NCI-H526 (cell line): ENCODE measurements around the gene DCAF16.
A peak's percentile ranks its signal among the peaks of the same experiment; 100 is the strongest.
"Not testable (repeated sequence)": the region's sequence is repeated elsewhere in the genome, so short reads cannot be mapped to it uniquely, and the experiment has no call there.

Source experiments
- DNase-seq, 2 experiments: peaks; one replicate each; lab custom pipeline; 2025; lab: John Stamatoyannopoulos, UW

DCAF16 gene

DNA sequence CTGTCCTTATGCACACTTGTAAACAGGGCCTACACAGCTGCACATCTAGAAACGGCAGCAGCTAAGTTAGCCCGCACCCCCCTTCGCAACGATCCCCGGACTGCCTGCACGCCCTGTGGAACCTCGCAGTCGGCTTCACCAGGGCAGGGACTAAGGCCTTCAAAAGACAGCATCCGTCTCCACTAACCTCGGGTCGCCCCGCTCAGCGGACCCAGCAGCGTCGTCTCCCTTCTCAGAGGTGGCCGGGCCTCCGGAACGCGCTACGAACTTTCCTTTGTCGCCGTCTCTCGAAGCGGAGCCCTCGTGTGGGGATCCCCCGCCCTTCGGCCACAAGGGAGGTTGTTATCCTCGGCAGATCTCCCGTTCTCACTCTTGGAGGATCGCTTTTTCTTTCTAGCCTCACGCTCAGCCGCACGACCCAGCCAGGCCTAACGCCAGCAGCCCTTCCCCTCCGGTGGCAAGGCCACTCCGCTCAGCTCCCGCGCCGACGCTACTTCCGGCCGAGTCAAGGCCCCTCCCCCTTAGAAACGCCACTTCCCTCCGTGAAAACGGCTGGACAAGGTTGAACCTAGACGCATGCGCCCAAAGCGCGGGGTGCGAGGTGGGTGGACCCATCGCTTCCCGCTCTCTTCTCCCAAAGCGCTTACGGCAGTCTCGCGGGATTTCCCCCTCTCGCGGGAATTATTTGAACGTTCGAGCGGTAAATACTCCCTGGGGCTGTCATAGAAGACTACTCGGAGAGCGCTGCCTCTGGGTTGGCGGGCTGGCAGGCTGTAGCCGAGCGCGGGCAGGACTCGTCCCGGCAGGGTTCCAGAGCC lies at the start of gene DCAF16, which contains the start of gene NCAPG:
Gene DCAF16 (minus strand): TSS at position 498 of the 818 bp plus-strand sequence. CDS start 6,616 bp downstream, outside the sequence.
Gene NCAPG (plus strand): TSS at position 720 of the 818 bp plus-strand sequence. CDS start 99 bp downstream, outside the sequence.
- DNase-seq: peak; percentile 98 to 99

DNA sequence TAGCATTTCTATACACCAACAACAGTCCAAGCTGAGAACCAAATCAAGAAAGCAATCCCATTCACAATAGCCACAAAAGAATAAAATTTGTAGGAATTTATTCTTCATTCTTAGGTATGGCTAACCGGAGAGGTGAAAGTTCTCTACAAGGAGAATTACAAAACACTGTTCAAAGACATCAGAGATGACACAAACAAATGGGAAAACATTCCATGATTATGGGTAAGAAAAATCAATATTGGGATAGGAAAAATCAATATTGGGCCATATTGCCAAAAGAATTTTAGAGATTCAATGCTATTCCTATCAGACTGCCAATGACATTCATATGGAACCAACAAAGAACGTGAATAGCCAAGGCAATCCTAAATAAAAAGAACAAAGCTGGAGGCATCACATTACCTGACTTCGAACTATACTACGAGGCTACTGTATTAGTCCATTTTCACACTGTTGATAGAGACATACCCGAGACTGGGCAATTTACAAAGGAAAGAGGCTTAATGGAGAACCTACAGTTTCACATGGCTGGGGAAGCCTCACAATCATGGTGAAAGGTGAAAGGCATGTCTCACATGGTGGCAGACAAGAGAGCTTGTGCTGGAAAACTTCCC lies 49.3 kb upstream of the DCAF16 start:
- no peak for DNase-seq

DNA sequence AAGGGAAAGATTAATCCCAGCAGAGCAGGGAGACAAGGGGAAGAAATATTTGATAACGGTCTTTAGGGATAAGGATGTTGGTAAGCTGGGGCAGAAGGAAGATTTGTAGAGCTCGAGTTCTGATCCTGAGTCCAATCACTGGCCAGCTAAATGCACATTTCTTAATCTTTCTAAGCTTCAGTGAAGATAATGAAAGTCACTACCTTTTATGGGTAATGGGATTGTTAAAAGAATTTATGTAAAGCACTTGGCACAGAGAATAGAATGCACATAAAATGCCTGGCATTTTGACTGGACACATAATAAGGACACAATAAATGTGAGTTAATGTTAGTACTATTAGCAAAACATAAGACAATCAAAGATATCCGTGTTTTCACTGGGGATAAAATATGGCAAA lies 43.5 kb upstream of the DCAF16 start:
- no peak for DNase-seq

DNA sequence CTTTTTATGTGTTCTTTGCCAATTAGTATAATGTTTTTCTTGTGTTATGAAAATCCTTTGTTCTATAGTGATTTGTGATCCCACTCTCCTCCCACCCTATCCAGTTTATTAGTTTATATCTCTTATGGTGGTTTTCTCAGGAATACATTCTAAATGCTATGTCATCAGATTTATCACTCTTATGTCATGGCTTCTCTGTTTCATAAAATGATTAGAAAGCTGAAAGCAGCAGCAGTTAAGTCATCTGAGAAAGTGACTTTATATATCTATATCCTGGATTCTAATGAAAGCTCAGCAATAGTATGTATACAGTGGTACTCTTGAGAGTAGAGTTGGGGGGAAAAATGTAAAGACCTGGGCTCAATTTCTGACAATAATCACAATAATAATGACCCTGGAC lies 41.4 kb upstream of the DCAF16 start:
- no peak for DNase-seq

DNA sequence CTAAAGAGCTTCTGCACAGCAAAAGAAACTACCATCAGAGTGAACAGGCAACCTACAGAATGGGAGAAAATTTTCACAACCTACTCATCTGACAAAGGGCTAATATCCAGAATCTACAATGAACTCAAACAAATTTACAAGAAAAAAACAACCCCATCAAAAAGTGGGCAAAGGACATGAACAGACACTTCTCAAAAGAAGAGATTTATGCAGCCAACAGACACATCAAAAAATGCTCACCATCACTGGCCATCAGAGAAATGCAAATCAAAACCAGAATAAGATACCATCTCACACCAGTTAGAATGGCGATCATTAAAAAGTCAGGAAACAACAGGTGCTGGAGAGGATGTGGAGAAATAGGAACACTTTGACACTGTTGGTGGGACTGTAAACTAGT lies 39.7 kb upstream of the DCAF16 start:
- not testable (repeated sequence) for DNase-seq

DNA sequence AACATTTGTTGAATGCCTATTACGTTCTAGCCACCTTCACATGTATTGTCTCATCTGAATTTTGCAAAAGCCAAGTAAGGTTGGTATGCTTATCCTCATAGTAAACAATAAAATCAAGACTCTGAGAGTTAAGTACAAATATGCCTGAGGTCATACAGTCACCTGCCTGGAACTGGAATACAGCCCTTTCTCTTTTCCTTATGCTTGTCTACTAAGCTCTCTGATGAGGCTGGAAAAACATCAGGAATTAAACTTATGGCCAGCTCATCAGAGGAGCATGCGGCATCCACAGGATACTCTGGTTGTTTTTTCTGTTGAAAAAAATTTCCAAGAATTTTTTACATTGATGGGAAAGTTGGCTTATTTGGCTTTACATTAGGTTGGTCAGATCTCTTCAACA lies 35.7 kb upstream of the DCAF16 start:
- no peak for DNase-seq

DNA sequence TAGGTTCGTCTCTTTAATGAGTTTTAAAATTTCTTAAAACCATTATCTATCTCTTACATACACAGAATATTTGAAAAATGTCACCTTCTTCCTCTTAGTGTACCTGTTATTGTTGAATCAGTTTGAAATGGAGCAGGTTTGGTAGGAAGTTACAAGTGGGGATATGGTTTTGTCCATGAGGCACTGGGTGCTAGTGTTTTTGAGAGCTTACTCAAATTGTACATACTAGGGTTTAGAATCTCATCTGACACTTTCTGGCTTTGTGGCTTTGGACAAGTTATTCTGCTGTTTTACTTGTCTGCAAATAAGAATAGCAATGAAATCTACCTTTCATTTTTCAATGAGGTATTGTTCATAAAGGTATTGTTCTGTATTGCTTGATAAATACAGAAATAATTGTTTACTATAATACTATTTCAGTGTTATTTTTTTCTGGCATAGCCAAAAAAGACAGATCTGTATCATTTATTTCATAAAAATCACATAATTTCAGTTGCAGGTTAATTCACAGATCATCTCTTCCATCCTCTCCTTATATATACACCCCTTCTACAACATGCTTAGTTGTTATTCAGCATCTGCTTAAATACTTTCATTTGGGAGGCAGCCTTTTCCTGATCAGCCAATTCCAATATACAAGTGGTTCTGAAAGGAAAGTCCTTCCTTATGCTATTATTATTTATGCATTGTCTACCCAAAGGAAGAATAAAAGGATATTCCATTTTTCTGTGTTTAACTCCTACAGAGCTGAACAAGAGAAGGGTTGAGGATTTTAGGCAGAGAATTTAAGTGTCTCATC lies 13.5 kb upstream of the DCAF16 start:
- DNase-seq: no peak

DNA sequence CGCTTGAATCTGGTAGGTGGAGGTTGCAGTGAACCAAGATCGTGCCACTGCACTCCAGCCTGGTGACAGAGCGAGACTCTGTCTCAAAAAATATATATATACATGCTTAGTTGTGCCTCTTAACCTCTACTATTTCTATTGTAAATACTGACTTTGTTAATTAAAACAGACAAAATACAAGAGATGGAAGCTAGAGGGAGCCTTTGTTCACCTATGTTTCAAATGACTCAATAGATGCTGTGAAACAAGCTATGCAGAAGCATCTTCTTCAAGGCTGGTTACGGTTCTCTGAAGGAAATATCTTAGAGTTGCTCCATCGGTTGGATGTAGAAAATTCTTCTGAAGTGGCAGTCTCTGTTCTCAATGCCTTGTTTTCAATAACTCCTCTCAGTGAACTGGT lies 6.5 kb upstream of the DCAF16 start:
- peak; percentile 37 to 39 for DNase-seq

DNA sequence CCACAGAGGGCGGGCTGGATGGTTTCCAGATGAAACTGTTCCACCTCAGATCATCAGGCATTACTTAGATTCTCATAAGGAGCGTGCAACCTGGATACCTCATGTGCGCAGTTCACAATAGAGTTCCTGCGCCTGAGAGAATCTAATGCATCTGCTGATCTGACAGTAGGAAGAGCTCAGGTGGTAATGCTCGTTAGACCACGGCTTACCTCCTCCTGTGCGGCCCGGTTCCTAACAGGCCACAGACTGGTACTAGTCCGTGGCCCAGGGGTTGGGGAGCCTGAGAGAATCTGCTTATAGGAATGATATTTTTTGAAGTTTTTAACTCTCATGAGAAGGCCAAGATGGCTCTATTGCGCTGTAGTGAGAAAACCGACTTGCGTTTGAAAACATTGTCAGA lies 5.6 kb upstream of the DCAF16 start:
- no peak for DNase-seq

DNA sequence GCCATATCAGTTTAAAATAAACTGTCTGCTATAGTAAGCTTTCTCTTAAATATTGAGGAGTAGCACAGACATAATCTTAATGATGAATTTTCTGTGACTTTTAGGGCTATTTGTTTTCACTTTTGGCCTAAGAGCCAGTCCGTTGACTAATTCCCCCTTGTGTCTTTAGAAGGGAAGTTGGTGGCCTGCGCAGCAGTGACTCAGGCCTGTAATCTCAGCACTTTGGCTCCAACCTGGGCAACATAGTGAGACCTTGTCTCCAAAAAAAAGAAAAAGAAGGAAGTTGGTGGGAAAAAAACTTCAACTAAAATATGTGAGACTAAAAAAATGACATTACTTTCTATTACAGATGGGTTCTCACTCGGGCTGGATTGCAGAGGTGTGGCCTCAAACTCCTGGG lies 3.6 kb upstream of the DCAF16 start:
- no peak for DNase-seq

DNA sequence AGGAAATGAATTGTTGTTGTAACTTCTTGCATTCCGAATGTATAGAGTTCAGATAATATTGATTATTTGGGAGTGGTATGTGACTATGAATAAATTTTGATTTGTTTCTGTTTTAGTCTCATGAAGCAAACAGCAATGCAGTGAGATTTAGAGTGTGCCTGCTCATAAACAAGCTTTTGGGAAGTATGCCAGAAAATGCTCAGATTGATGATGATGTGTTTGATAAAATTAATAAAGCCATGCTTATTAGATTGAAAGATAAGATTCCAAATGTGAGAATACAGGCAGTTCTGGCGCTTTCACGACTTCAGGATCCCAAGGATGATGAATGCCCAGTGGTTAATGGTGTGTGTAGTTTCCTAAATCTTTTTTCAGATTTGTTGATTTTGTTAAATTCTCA lies 2.2 kb upstream of the DCAF16 start:
- DNase-seq: no peak

DNA sequence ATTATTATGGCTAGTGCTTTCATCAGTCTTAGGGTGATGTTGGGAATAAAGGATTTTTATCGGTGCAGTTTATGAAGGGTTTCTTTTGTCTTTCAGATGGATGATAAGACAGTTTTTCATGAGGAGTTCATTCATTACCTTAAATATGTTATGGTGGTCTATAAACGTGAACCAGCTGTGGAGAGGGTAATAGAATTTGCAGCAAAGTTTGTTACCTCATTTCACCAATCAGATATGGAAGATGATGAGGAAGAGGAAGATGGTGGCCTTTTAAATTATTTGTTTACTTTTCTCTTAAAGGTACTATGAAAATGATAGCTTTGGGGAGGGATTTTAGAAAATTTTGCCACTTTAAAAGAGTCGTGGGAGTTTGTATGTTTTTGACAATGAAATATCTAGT lies 1.6 kb upstream of the DCAF16 start:
- no peak for DNase-seq

DNA sequence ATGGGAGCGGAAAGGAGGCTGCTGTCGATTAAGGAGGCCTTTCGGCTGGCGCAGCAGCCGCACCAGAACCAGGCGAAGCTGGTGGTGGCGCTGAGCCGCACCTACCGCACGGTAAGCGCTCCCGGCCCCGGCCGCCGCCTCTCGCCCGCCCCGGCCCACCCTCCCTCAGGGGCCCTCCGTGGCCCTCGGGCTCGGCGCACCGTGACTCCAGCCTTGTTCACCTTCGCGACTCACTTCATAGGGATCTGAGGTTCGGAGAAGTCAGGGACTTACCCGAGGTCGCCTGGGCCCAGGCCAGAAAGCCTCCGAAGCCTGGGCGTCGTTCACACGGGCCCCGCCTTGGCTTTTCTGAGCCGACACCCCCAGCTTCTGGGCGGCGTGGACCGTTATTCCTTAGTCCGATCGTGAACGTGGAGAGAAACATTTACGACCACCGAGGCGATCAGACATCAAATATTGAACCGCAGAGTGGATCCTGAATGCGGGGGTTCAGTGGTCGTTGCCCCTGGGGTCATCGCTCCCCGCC lies 584 bp upstream of the DCAF16 start:
- DNase-seq: no peak

DNA sequence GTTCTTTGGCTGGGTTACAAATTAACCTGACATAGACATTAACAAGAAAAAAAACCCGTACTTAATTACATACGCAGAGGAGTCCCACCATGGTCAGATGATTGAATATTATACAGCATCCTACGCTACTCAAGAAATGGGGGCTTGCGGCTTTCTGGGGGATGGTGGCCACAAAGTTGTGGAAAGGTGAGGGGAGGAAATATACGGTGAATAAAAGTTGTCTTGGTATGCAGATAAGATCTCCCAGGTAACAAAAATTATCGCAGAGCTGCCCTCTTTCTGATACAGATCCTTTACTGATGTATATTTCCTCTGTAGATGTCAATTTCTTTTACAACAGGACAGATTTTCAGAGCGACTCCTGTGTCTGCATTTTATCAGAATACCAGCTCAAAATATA lies 890 bp downstream of the DCAF16 start:
- DNase-seq: peak in 1 of 2 experiments; percentile 10

DNA sequence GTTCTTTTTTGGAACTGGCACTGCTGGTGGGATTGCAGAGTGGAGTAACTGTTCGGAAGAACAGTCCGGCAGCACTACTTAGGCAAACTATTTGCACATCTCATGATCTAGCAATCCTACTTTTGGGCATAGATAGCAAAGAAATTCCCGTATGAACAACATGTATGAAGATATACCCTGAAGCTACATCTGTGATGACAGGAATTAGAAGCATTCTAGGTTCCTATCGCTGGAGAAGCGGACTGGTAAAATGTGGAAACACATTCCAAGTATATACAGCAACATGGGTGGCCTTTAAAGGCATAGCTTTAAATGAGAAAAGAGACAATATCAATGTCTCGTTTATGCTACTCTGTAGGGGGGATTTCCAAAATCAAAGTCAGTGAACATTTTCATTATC lies 3.1 kb downstream of the DCAF16 start:
- no peak for DNase-seq

DNA sequence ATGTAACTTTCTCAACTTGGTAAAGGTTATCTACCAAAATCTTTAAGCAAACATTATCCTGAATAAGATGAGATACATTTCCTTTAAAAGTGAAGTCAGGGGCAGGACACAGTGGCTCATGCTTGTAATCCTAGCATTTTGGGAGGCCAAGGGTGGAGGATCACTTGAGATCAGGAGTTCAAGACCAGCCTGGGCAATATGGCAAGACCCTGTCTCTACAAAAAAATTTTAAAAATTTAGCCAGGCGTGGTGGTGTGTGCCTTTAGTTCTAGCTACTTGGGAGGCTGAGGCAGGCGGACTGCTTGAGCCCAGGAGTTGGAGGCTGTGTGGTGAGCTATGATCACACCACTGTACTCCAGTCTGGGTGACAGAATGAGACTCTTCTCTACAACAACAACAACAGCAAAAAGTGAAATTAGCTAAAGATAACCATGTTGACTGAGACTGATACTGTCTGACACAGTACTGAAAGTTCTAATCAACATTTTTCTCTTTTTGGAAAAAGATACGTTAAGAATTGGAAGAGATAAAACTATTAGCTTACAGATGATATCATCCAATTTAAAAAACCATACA lies 4.9 kb downstream of the DCAF16 start:
- DNase-seq: no peak

DNA sequence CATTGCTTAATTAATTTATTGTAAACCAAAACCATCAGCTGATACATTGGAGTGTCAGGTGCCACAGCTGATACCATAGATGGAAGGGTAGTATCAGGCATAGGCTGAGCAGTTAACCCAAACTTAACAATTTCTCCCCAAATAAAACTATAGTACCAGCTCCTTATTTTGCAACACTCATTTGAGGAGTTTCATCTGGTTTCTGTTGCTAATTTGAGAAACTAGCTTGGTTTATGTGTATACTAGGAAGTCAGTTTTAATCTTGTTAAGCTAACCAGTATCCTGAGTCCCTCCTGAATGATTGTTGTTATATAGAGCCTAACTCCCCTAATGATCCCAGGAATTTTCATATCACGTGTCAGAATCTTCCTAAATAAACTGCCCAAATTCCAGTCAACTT lies 12.7 kb downstream of the DCAF16 start:
- no peak for DNase-seq

DNA sequence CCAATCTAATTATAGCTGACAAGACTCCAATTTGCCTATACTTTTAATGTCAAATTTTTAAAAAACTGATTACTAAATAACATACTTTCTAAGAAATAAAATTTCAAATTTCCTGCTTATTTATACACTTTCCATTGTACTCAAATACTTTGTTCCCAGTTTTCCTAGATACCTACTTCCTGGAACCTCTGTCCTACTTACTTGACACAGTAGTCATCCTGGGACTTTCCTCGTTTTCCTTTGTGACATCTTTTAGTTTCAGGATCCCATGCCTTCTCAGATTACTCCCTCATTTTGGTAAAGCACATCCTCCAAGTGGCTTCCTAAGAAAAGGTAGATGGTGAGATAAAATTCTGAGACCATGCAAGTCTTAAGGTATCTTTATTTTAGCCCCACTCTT lies 15.8 kb downstream of the DCAF16 start:
- DNase-seq: no peak

DNA sequence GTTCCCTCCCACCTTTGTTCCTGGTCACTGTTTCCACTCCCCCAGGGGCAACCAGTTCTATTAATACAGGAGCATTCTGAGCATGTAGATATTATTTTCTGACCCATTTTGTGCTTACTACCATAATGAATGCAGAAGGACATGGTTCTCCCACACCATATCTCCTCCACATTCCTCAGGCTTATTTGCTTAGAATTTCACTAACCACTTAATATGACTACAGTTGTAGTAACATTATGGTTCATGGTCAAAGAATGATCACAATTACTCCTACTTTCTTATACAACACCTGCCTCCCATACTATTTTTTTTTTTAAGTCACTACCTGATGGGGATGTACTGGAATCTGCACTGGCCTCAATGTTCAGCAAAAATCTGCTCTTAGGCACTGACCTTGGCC lies 21.6 kb downstream of the DCAF16 start:
- DNase-seq: peak in 1 of 2 experiments; percentile 20

DNA sequence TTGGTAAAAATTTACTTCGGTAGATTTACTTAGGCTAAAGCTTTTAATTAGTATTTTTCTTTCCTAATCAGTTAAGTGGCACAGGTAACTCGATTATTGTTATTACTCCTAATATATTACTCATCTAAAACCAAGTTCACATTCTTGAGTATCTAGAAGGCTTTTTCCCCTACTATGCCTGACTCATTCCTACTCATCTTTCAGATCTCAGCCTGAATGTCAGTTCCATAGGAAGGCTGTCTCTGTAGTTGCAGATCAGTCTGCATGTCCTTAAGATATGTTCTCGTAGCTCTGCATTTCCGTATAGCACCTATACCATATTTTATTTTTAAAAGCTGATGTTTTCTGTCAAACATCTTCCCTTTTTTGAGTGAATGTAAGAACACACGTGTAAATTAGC lies 23.2 kb downstream of the DCAF16 start:
- no peak for DNase-seq

DNA sequence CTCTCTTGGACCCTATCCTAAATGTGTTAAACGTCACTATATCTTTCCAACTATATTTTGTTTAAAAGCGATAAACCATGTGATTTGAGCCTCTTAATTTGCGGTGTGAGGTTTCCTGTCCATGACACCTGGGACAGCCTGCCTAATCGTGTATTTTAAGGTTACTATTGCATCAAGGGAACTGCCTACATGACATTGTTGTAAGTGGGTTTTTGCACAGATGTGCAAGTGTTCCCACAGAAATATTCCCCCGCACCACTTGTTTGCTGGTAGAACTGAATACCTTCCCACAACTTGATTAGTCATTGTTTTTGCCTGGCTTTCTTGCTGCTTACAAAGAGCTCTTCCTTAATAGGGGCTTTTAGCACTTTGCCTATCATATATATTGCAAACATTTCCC lies 24.0 kb downstream of the DCAF16 start:
- no peak for DNase-seq

DNA sequence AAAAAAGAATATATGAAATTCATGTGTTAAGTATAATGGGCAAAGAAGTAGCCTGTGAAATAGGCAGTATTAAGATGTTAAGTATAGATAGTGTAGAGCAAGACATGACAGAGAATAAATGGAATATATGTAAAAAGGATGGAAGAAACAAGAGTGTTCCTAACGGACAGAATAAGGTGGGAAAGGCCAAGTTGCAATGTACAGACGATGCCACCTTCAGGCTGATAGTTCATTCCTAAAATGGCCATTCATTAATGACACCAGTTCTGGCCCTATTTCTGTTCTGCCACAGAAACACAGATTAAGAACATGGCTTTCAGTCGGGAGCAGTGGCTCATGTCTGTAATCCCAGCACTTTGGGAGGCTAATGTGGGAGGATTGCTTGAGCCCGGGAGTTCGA lies 24.7 kb downstream of the DCAF16 start:
- peak in 1 of 2 experiments; percentile 21 for DNase-seq
